ENCODE results near the gene PPP1R15B.

The PPP1R15B gene

DNA sequence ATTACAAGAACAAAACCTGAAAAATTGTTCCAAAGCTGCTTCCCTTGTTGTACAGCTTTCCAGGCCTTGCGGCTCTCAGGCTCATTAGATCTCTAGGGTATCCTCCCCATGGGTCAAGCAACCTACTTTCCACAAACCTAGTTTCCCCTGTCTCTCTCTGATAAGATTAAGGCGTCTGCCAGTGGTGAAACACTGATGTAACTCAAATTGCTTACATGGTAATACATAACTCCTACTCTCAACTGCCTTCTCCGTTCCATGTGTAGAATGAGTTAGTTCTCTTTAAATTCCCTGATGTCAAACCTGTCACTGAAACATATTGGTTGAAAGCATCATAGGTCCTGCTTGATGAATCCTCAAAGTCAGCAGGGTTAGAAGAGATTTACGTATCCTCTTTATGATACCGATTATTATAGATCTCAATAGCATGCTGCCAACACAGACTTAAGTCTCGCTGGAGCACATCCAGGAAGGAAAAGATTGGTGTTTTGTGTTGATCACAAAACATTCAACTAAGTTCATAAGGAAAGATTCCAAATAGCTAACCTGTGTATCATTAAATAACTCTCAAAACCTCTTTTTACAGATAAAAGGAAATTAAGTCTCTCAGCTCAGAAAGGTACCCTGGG lies 10.6 kb downstream of the PPP1R15B start:
- Mint-ChIP-seq H3K4me1 (peaks cover 12% of the 10 kb centered on the region), H3K9me3 (no peaks in the 10 kb centered on the region), H3K4me3 (no peak overlapping the region), H3K27ac (ENCODE audit: low read depth) (peak overlapping the region; percentile 32), H3K27me3 (no peaks in the 10 kb centered on the region), H3K36me3 (ENCODE audit: insufficient read depth) (peaks cover 71% of the 10 kb centered on the region)
- ATAC-seq (replicated peaks; ENCODE audit: extremely low read depth, poor library complexity, severe bottlenecking) = no peak
- no peak for DNase-seq (ENCODE audit: low spot score in 2 of 2)

- Mint-ChIP-seq H3K9me3 (no peaks in the 10 kb centered on the region), H3K27me3 (no peaks in the 10 kb centered on the region), H3K4me1 (peaks cover 9% of the 10 kb centered on the region), H3K4me3 (no peak overlapping the region), H3K36me3 (ENCODE audit: insufficient read depth) (peaks cover 53% of the 10 kb centered on the region), H3K27ac (ENCODE audit: low read depth) (no peak overlapping the region)
- peak; percentile 87 for ATAC-seq (replicated peaks; ENCODE audit: extremely low read depth, poor library complexity, severe bottlenecking)
- peak in 1 of 2 donors; percentile 55 for DNase-seq (ENCODE audit: low spot score in 2 of 2)
Observed at GRCh38 chr1:204398197-204399125, 13.2 kb downstream of the PPP1R15B start.

DNA sequence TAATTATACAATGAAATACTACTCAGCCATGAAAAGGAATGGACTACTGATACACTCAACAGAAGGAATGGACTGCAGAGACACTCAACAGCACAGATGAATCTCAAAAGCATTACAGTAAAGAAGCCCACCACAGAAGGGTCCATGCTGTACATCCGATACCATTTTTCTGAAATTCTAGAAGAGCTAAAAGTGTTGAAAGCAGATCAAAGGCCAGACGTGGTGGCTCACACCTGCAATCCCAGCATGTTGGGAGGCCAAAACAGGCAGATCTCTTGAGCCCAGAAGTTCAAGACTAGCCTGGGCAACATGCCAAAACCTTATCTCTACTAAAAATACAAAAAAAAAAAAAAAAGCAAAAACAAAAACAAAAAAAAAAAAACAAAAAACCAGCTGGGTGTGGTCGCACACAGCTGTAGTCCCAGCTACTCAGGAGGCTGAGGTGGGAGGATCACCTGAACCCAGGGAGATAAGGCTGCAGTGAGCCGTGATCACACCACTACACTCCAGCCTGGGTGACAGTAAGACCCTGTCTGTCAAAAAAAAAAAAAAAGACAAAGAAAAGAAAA lies 15.5 kb downstream of the PPP1R15B start:
- no peak overlapping the region for H3K27ac Mint-ChIP-seq (ENCODE audit: low read depth)
- H3K4me3 Mint-ChIP-seq = no peak overlapping the region
- ATAC-seq (replicated peaks; ENCODE audit: extremely low read depth, poor library complexity, severe bottlenecking) = no peak
- DNase-seq (ENCODE audit: low spot score in 2 of 2) = no peak
- no peaks in the 10 kb centered on the region for H3K9me3 Mint-ChIP-seq
- peaks cover 36% of the 10 kb centered on the region for H3K36me3 Mint-ChIP-seq (ENCODE audit: insufficient read depth)
- H3K27me3 Mint-ChIP-seq = no peaks in the 10 kb centered on the region
- peaks cover 14% of the 10 kb centered on the region for H3K4me1 Mint-ChIP-seq

DNA sequence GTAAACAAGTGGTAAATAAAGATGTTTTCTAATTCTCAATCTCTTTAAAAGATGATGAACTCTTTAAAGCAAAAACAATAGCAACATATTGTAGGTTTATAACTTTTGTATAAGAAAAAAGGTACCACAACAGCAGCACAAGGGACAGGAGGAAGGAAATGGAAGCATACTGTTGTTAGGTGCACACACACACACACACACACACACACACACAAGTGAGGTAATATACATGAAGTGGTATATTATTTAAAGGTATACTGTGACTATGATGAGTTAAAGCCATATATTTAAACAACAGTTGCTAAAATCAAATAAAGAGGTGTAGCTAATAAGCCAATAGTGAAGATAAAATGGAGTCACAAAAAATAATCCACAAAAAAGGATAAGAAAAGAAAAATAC lies 20.0 kb downstream of the PPP1R15B start:
- peaks cover 6% of the 10 kb centered on the region for H3K36me3 Mint-ChIP-seq (ENCODE audit: insufficient read depth)
- ATAC-seq (replicated peaks; ENCODE audit: extremely low read depth, poor library complexity, severe bottlenecking) (no peak), DNase-seq (ENCODE audit: low spot score in 2 of 2) (no peak)
- H3K9me3 Mint-ChIP-seq = no peaks in the 10 kb centered on the region
- no peaks in the 10 kb centered on the region for H3K27me3 Mint-ChIP-seq
- peaks cover 15% of the 10 kb centered on the region for H3K4me1 Mint-ChIP-seq
- H3K4me3 Mint-ChIP-seq = no peak overlapping the region
- H3K27ac Mint-ChIP-seq (ENCODE audit: low read depth) = peak overlapping the region; percentile 58

- no peaks in the 10 kb centered on the region for H3K9me3 Mint-ChIP-seq
- H3K27me3 Mint-ChIP-seq = no peaks in the 10 kb centered on the region
- DNase-seq (ENCODE audit: low spot score in 2 of 2) (no peak), ATAC-seq (replicated peaks; ENCODE audit: extremely low read depth, poor library complexity, severe bottlenecking) (no peak)
- H3K4me1 Mint-ChIP-seq = peaks cover 15% of the 10 kb centered on the region
- peak overlapping the region; percentile 58 for H3K27ac Mint-ChIP-seq (ENCODE audit: low read depth)
- peaks cover 6% of the 10 kb centered on the region for H3K36me3 Mint-ChIP-seq (ENCODE audit: insufficient read depth)
- no peak overlapping the region for H3K4me3 Mint-ChIP-seq
Observed at GRCh38 chr1:204390751-204391466, 20.7 kb downstream of the PPP1R15B start.

- no peak overlapping the region for H3K4me3 Mint-ChIP-seq
- peaks cover 9% of the 10 kb centered on the region for H3K4me1 Mint-ChIP-seq
- DNase-seq (ENCODE audit: low spot score in 2 of 2) (no peak), ATAC-seq (replicated peaks; ENCODE audit: extremely low read depth, poor library complexity, severe bottlenecking) (no peak)
- H3K27me3 Mint-ChIP-seq = no peaks in the 10 kb centered on the region
- H3K9me3 Mint-ChIP-seq = no peaks in the 10 kb centered on the region
- no peak overlapping the region for H3K27ac Mint-ChIP-seq (ENCODE audit: low read depth)
- peaks cover 2% of the 10 kb centered on the region for H3K36me3 Mint-ChIP-seq (ENCODE audit: insufficient read depth)
Observed at GRCh38 chr1:204385727-204386126, 25.9 kb downstream of the PPP1R15B start.

GRCh38 chr1:204384636-204385352 lies 26.8 kb downstream of the PPP1R15B start:
- peaks cover 3% of the 10 kb centered on the region for H3K4me1 Mint-ChIP-seq
- peaks cover 1% of the 10 kb centered on the region for H3K36me3 Mint-ChIP-seq (ENCODE audit: insufficient read depth)
- DNase-seq (ENCODE audit: low spot score in 2 of 2) (no peak), ATAC-seq (replicated peaks; ENCODE audit: extremely low read depth, poor library complexity, severe bottlenecking) (no peak)
- H3K4me3 Mint-ChIP-seq = no peak overlapping the region
- H3K27ac Mint-ChIP-seq (ENCODE audit: low read depth) = no peak overlapping the region
- no peaks in the 10 kb centered on the region for H3K27me3 Mint-ChIP-seq
- H3K9me3 Mint-ChIP-seq = no peaks in the 10 kb centered on the region

DNA sequence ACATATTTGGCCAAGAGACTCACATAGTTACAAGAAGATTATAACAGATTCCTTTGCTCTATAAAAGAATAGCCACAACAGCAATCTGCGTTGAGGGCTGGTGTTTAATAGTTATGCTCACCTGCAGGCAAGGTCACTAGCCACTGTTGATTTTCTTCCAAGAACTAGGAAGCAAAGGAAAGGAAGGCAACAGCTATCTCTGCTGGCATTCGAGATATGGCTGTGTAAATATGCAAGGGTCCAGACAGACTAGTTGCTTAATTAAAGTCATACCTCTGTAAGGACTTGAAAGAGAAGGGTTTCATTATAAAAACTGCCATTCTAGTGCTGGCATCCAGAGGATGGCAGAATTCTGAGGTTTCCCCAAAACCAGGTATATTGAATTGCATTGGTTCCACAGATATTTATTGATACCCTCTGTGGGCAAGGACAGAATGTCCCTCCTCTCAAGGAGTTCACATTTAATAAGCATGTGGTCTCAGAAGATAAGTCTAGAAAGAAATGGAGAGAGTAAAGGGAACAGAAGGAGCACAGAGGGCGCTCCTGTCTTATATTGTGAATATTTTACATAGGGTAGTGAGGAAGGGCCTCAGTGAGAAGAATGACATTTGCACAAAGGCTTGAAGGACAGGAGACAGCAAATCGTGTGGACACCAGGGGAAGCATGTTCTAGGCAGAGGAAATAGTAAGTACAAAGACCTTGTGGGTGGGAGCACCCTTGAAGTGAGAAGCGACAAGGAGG lies 28.3 kb downstream of the PPP1R15B start:
- H3K4me3 Mint-ChIP-seq = no peak overlapping the region
- DNase-seq (ENCODE audit: low spot score in 2 of 2) (no peak), ATAC-seq (replicated peaks; ENCODE audit: extremely low read depth, poor library complexity, severe bottlenecking) (no peak)
- no peaks in the 10 kb centered on the region for H3K36me3 Mint-ChIP-seq (ENCODE audit: insufficient read depth)
- H3K9me3 Mint-ChIP-seq = no peaks in the 10 kb centered on the region
- H3K4me1 Mint-ChIP-seq = peaks cover under 1% of the 10 kb centered on the region
- H3K27me3 Mint-ChIP-seq = peaks cover 2% of the 10 kb centered on the region
- no peak overlapping the region for H3K27ac Mint-ChIP-seq (ENCODE audit: low read depth)

DNA sequence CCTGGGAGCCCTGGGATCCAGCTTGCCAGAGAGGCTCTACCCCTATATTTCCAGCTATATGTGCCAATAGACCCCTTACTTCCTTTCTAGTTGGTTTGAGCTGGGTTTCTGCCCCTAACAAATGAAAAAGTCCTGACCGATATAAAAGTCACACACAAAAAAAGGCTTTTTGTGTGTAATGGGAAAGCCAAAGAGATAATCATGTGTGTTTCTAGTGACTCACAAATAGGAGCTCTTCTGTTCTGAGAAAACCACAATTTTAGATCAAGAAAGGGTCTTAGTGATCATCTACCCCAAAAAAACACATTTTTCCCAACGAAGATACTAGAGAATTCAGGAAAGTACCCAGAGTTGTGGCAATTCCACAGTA lies 28.9 kb downstream of the PPP1R15B start:
- peaks cover 8% of the 10 kb centered on the region for H3K27me3 Mint-ChIP-seq
- H3K4me3 Mint-ChIP-seq = no peak overlapping the region
- ATAC-seq (replicated peaks; ENCODE audit: extremely low read depth, poor library complexity, severe bottlenecking) (peak; percentile 5), DNase-seq (ENCODE audit: low spot score in 2 of 2) (no peak)
- no peaks in the 10 kb centered on the region for H3K9me3 Mint-ChIP-seq
- peaks cover 7% of the 10 kb centered on the region for H3K4me1 Mint-ChIP-seq
- H3K27ac Mint-ChIP-seq (ENCODE audit: low read depth) = no peak overlapping the region
- no peaks in the 10 kb centered on the region for H3K36me3 Mint-ChIP-seq (ENCODE audit: insufficient read depth)

DNA sequence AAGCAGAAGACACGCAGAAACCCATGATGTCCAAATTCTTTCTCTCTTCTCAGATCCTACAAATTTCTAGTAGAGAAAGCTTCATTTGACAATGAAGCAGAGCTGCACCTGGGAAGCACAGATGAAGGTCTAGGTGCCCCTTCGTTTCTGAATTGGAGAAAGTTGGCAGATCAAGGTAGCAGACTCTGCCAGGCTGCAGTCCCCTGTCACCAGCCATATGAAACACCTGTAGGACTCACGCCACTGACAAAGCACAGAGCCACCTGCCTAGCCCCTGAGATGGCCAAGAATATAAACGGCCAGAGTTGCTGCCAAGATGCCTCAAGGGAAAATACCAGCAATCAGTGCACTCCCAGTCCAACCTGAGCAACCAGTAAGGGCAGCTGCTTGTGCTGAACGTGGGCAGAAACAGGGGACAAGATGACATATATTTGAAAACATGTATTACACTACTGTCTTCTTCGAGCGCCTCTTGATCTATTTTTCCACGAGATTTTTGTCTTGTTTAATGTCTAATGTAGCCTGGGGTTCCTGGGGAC lies 31.3 kb downstream of the PPP1R15B start:
- Mint-ChIP-seq H3K4me1 (peaks cover 7% of the 10 kb centered on the region), H3K36me3 (ENCODE audit: insufficient read depth) (peaks cover 3% of the 10 kb centered on the region), H3K4me3 (no peak overlapping the region), H3K27ac (ENCODE audit: low read depth) (no peak overlapping the region), H3K27me3 (peaks cover 17% of the 10 kb centered on the region), H3K9me3 (no peaks in the 10 kb centered on the region)
- ATAC-seq (replicated peaks; ENCODE audit: extremely low read depth, poor library complexity, severe bottlenecking) (no peak), DNase-seq (ENCODE audit: low spot score in 2 of 2) (no peak)

DNA sequence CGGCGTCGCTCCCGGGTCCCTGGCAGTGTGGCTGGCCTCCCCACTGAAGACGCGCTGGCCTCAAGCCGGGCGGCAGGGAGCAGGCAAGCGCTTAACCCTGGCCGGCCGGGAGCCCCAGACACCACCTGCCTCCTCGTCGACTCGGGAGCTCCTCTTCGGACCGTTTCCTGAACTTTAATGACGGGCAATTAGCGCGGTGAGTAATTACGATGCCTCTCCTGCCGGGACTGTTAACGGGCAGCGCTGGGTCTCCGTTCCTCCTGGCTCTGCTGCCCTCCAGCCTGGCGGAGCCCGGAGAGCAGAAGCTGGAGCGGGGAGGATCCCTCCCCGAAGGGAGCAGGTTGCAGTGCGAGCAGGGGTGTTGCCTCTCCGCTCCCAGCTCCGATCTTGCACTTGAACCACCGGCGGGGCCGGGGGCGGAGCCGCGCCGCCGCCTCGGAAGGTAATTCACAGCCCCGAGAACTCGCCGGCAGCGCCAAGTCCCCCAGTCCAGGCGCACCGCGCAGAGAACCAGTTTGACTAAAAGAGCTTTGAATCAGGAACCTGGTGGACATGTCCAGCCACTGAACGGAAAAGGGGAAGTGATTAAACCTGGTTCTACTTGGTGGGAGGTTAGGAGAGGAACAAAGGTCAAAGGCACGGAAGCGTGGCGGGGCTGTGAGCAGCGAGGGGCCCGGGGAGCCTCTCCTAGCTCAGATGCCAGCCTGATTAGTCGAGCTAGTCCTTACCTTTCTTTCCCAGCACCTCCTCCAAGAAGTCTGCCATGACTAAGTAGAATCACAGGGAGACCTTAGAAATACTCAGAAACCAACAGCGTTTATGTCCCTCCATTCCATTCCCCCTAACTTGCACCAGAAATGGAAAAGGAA lies 33.6 kb downstream of the PPP1R15B start:
- peak overlapping the region; percentile 88 for H3K4me3 Mint-ChIP-seq
- no peaks in the 10 kb centered on the region for H3K9me3 Mint-ChIP-seq
- DNase-seq (ENCODE audit: low spot score in 2 of 2) (peak in 1 of 2 donors; percentile 41), ATAC-seq (replicated peaks; ENCODE audit: extremely low read depth, poor library complexity, severe bottlenecking) (peak; percentile 62)
- peaks cover 17% of the 10 kb centered on the region for H3K27me3 Mint-ChIP-seq
- peaks cover 7% of the 10 kb centered on the region for H3K4me1 Mint-ChIP-seq
- peaks cover 3% of the 10 kb centered on the region for H3K36me3 Mint-ChIP-seq (ENCODE audit: insufficient read depth)
- no peak overlapping the region for H3K27ac Mint-ChIP-seq (ENCODE audit: low read depth)
